Fibroblast of skin of left biceps (primary cell): ENCODE data around the gene ZC3H14.

Source experiments
- DNase-seq, 2 experiments: peaks; one replicate each; pipeline ENCODE4 v3.0.0-alpha.2; 2013; ENCODE audit warnings: low read depth in 2 of 2

The ZC3H14 gene

DNA sequence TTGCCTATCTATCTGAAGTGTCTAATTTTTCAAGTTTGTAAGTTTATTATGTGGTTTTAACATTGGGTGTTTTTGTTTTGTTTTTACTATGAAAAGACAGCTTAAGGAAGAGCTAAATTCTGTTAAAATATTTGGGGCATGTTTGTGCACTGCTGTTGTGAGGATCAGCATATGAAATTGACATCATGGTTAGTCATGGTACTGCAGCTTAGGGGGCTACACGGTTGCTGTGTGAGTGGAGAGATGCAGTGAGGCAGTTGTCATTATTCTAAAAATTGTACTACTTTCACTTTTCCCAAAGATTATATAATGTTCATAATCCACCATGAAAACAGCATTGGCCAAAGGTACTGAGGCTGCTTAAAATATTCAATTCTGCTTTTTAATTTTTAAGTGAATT, 49.0 kb downstream of the ZC3H14 start:
- no peak for DNase-seq

GRCh38 chr14:88612981-88613380, 50.1 kb downstream of the ZC3H14 start:
- DNase-seq: no peak

GRCh38 chr14:88613552-88614010, 50.7 kb downstream of the ZC3H14 start:
- no peak for DNase-seq

- peak; percentile 40 to 48 for DNase-seq
These were observed 51.5 kb downstream of the ZC3H14 start for GRCh38 chr14:88614218-88614907.

GRCh38 chr14:88616697-88617096, 53.9 kb downstream of the ZC3H14 start:
- DNase-seq: no peak

GRCh38 chr14:88617479-88617878, 54.6 kb downstream of the ZC3H14 start:
- DNase-seq: no peak

DNA sequence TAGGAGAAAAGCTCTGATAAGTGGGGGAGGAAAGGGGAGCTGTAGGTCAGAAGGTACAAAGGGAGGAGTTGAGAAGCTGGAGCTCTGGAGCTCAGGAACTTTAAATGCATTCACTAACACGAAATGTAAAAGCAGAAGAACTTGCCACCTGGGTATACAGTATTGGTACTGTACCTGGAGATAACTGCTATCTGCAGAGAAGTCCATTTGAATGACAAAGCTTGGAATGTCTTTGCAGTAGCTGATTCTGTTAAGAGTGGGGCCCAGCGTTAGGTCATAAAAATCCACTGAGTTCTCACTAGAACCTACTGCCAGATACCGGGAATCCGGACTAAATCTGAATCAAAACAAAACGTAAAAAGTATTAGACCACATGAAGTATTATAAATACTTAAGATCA, 55.6 kb downstream of the ZC3H14 start:
- DNase-seq: no peak

- no peak for DNase-seq
These were observed 58.3 kb downstream of the ZC3H14 start for GRCh38 chr14:88621100-88621499.

GRCh38 chr14:88625671-88626070, 62.8 kb downstream of the ZC3H14 start:
- no peak for DNase-seq

GRCh38 chr14:88628033-88628432, 65.2 kb downstream of the ZC3H14 start:
- no peak for DNase-seq

GRCh38 chr14:88628462-88628861, 65.6 kb downstream of the ZC3H14 start:
- no peak for DNase-seq

- no peak for DNase-seq
These were observed 67.7 kb downstream of the ZC3H14 start for GRCh38 chr14:88630565-88630964.

DNA sequence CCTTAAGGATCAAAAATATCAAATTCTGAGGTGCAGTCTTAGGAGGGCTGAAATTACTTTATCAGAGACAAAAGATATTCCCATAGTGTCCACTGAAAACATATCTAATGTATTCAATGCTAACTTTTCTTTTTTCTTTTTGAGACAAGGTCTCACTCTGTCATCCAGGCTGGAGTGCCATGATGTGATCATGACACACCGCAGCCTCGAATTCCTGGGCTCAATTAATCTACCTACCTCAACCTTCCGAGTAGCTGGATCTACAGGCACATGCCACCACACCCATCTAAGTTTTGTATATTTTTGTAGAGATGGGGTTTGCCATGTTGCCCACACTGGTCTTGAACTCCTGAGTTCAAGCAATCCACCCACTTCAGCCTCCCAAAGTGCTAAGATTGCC, 68.3 kb downstream of the ZC3H14 start:
- no peak for DNase-seq

DNA sequence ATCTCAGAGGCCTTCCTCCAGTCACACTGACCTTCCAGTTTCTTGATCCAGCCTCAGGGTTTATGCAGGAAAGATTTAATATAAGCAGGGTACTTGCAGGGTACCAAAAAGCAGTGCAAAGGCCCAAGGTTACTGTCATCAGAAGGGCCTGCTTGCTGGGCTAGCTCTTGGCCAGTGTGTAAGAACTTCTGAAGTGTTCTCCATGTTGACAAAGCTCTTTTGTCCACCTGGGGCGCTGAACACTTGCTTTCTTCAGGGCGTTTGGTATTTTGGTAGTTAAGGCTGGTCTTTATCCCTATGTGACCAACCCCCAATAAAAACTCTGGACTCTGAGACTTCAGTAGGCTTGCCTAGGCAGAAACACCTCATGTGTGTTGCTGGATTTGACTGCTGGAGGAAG, 69.7 kb downstream of the ZC3H14 start:
- DNase-seq: no peak

DNA sequence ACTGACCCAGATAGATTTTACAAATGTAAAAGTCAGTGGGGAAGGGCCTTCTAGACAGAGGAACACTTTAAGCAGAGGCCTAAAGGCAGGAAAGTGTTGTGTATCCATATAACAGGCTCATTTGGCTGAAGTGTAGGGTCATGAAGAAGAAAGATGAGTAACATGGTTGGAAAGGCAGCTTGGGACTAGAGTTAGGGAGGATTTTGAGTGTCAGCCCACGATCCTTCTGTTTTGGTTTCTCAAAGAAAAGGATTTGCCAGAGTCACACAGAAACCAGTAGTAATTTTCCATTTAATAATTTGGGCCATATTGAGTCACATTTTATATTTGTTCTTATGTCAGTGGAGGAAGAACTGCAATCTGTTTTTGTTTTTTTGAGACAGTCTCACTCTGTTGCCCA, 76.4 kb downstream of the ZC3H14 start:
- no peak for DNase-seq

DNA sequence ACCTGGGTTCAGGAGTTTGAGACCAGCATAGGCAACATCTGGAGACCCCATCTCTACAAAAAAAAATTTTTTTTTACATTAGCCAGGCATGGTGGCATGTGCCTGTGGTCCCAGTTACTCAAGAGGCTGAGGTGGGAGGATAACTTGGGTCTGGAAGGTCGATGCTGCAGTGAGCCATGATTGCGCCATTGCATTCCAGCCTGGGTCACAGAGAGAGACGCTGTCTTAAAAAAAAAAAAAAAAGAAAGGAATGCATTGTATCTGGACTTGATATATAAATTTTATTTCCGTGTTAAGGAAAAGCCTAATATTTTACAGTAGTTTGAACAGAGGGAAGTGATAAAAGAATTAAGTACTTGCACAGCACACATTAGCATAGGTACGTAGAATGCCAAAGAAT, 97.2 kb downstream of the ZC3H14 start:
- DNase-seq: no peak

GRCh38 chr14:88667555-88668273, 104.9 kb downstream of the ZC3H14 start:
- peak; percentile 33 to 35 for DNase-seq

GRCh38 chr14:88668448-88669116, 105.7 kb downstream of the ZC3H14 start:
- no peak for DNase-seq

GRCh38 chr14:88669346-88669745, 106.5 kb downstream of the ZC3H14 start:
- no peak for DNase-seq
